K562 (cell line): ENCODE measurements around the gene SLC6A9. TPM values are rescaled to one million over a fixed set of nuclear protein-coding genes. Genes with fewer than 3 reads are reported as not detected.

Experiments used
- ARID3B ChIP-seq: fragments of 250-450 bp; sonication (Bioruptor Pico); IDR thresholded peaks from 2 replicates; pipeline ENCODE4 v1.4.0; 2020; ENCODE audit warnings: borderline replicate concordance
- ARNT ChIP-seq, 2 experiments: fragments of 450-650 bp; IDR thresholded peaks; 2 replicates each; pipeline ENCODE4 v1.6.1; 2016; ENCODE audit warnings: mild to moderate bottlenecking in 1 of 2
- GATA2 ChIP-seq: sonication (generic); formaldehyde crosslinking; IDR thresholded peaks from 2 replicates; pipeline ENCODE4 v1.4.0; 2020; ENCODE audit warnings: mild to moderate bottlenecking, missing genetic modification reagents
- GTF3C2 ChIP-seq: IDR thresholded peaks from 3 replicates; pipeline ENCODE4 v1.6.1; 2011; ENCODE audit warnings: borderline replicate concordance, mild to moderate bottlenecking, moderate library complexity; ENCODE audit not compliant: insufficient read length; ENCODE audit errors: extremely low read depth
- NRF1 ChIP-seq, 2 experiments: fragments of 450-650 bp; IDR thresholded peaks in 1 of 2; conservative IDR thresholded peaks in 1 of 2; 2 replicates each; pipeline ENCODE4 v1.6.1; 2014; ENCODE audit warnings: mild to moderate bottlenecking in 2 of 2
- SIN3A ChIP-seq, 2 experiments: fragments of 150-350 bp in 1 of 2; IDR thresholded peaks; 2 replicates each; pipeline ENCODE4 v1.6.1; 2011 to 2016; ENCODE audit warnings: borderline replicate concordance in 2 of 2, low read depth in 2 of 2, low read length in 2 of 2, mild to moderate bottlenecking in 2 of 2, moderate library complexity in 2 of 2; ENCODE audit not compliant: control insufficient read depth in 1 of 2
- UBTF ChIP-seq, 2 experiments: IDR thresholded peaks; 2 replicates each; pipeline ENCODE4 v1.6.1; 2012; ENCODE audit warnings: improper control_type of control experiment in 2 of 2, low read depth in 2 of 2, low read length in 2 of 2, borderline replicate concordance in 1 of 2
- YY1 ChIP-seq, 3 experiments: IDR thresholded peaks; 2 replicates each; pipeline ENCODE4 v1.6.1; 2011; ENCODE audit warnings: low read length in 2 of 3, mild to moderate bottlenecking in 2 of 3, moderate library complexity in 2 of 3, borderline replicate concordance in 1 of 3, control low read depth in 1 of 3, low read depth in 1 of 3; ENCODE audit not compliant: insufficient read depth in 3 of 3, insufficient replicate concordance in 2 of 3, control insufficient read depth in 1 of 3, insufficient read length in 1 of 3; ENCODE audit errors: extremely low read depth in 1 of 3
- ZHX1 ChIP-seq: fragments of 150-350 bp; conservative IDR thresholded peaks from 2 replicates; pipeline ENCODE4 v1.6.1; 2014; ENCODE audit warnings: low read length
- polyA plus RNA-seq, 8 experiments: library from polyadenylated mRNA; depleted of rRNA in 4 of 8; stranded (reverse) in 5 of 8; unstranded in 3 of 8; fragments of >200 nt; fragmentation: Nextera tagmentation in 2 of 8; fragmentation: Illumina TruSeq in 1 of 8; extraction: Ambion mirVana in 2 of 8; extraction: Trizol in 1 of 8; gene quantifications; 2 replicates each; pipeline versions ENCODE4 v1.2.1 to v1.2.3, GENCODE V29; 2011 to 2014; ENCODE audit warnings: inconsistent platforms in 1 of 8, missing spikeins in 1 of 8
- total RNA-seq, 7 experiments: library from RNA; depleted of rRNA in 6 of 7; stranded (reverse); fragments of >200 nt in 6 of 7; fragmentation: Illumina TruSeq in 2 of 7; extraction: Trizol in 2 of 7; gene quantifications; 2 replicates each; pipeline versions ENCODE4 v1.2.1 to v1.2.3, GENCODE V29; 2011 to 2021; ENCODE audit warnings: low replicate concordance in 1 of 7

The SLC6A9 gene
- total and polyA plus RNA-seq, 9 of the 15 experiments (the other 6 are each of a cell fraction or from before 2014, with no cell fraction given), result 0.17 to 18.7 (median 2.9) TPM

- TF ChIP-seq UBTF (IDR thresholded peaks at IDR 0.05; ENCODE audit: borderline replicate concordance in 1 of 2, low read depth in 2 of 2, low read length in 2 of 2) (peak in 1 of 2 experiments; percentile 23; a peak in 1 of 4 replicates), SIN3A (IDR thresholded peaks at IDR 0.05; ENCODE audit: borderline replicate concordance in 2 of 2, control insufficient read depth in 1 of 2, low read depth in 2 of 2, low read length in 2 of 2) (peak in 1 of 2 experiments; percentile 85; a peak in 2 of 4 replicates), YY1 (IDR thresholded peaks at IDR 0.05; ENCODE audit: borderline replicate concordance in 1 of 3, control insufficient read depth in 1 of 3, extremely low read depth in 1 of 3, insufficient read depth in 3 of 3, insufficient read length in 1 of 3, insufficient replicate concordance in 2 of 3, low read depth in 1 of 3, low read length in 2 of 3) (peak; percentile 9 to 76 (median 73)), GTF3C2 (no peak), NRF1 (conservative IDR thresholded peaks at IDR 0.05 in 1 of 2, IDR thresholded peaks at IDR 0.05 in 1 of 2) (peak; percentile 91 to 92), GATA2 (no peak), ARID3B (CRISPR knock-in tag) (peak; percentile 27; the same call in 1 of the 2 replicates), ZHX1 (no peak), ARNT (IDR thresholded peaks at IDR 0.05) (no peak)
Measured at GRCh38 chr1:43974443-43975248, 56.6 kb downstream of the SLC6A9 start, which contains the start of gene ATP6V0B (continued).
